GM12873 (cell line): ENCODE data around the gene CLCNKA.

Source experiments
- CTCF ChIP-seq: IDR thresholded peaks from 2 replicates; pipeline ENCODE4 v1.5.1; 2012; ENCODE audit warnings: low read depth, mild to moderate bottlenecking, moderate library complexity, low read length, control low read depth; ENCODE audit not compliant: insufficient read depth; ENCODE audit errors: missing control alignments

CLCNKA gene

GRCh38 chr1:15992582-15993500 is 29.0 kb upstream of the CLCNKA start:
- TF ChIP-seq CTCF: no peak

- TF ChIP-seq CTCF: no peak
Measured at GRCh38 chr1:15993666-15994065, 28.2 kb upstream of the CLCNKA start.

GRCh38 chr1:15994081-15994480 is 27.8 kb upstream of the CLCNKA start:
- TF ChIP-seq CTCF: no peak

- TF ChIP-seq CTCF: peak; percentile 81
Measured at GRCh38 chr1:15994590-15995351, 27.1 kb upstream of the CLCNKA start.

- no peak for TF ChIP-seq CTCF
Measured at GRCh38 chr1:15997076-15997585, 24.7 kb upstream of the CLCNKA start.

GRCh38 chr1:15997637-15998280 is 24.1 kb upstream of the CLCNKA start:
- no peak for TF ChIP-seq CTCF
